Activated CD8-positive, alpha-beta T cell treated with anti-CD3 and anti-CD28 coated beads, Interleukin-2, amount 10 ng/mL, durations not matched to agents 7 days and 5 days (primary cell): Measurements from ENCODE around the gene DGCR6L. TPM values are rescaled to one million over a fixed set of nuclear protein-coding genes. Genes with fewer than 3 reads are reported as not detected.
A peak's percentile ranks its signal among the peaks of the same experiment; 100 is the strongest.
"Not testable (repeated sequence)": the region's sequence is repeated elsewhere in the genome, so short reads cannot be mapped to it uniquely, and the experiment has no call there.

Source experiments
- ATAC-seq: fragments of 150-1000 bp; cut with Tn5 transposase; one replicate; pipeline ENCODE4 v1.10.0; 2021; ENCODE audit warnings: moderate library complexity
- CTCF ChIA-PET: fragments of 350-600 bp; sonication (Branson Sonifier 250); formaldehyde crosslinking; loops from one replicate; lab custom pipeline; 2021; ENCODE audit warnings: antibody characterized with exemption; lab: Charles Lee
- POLR2A ChIA-PET: fragments of 350-600 bp; sonication (Branson Sonifier 250); formaldehyde crosslinking; loops from one replicate; lab custom pipeline; 2021; ENCODE audit warnings: antibody characterized with exemption; lab: Charles Lee
- DNase-seq: peaks from one replicate; pipeline ENCODE4 v3.0.0-alpha.2; 2020
- H3K27ac Mint-ChIP-seq: one replicate; pipeline ENCODE4 v1.8.0; 2021; ENCODE audit warnings: mild to moderate bottlenecking, mixed read lengths
- H3K27me3 Mint-ChIP-seq: one replicate; pipeline ENCODE4 v1.8.0; 2021; ENCODE audit warnings: low read depth, mixed read lengths
- H3K36me3 Mint-ChIP-seq: one replicate; pipeline ENCODE4 v1.8.0; 2021; ENCODE audit warnings: low read depth, mixed read lengths
- H3K4me1 Mint-ChIP-seq: one replicate; pipeline ENCODE4 v1.8.0; 2021; ENCODE audit warnings: low read depth, mixed read lengths
- H3K4me3 Mint-ChIP-seq: one replicate; pipeline ENCODE4 v1.8.0; 2021; ENCODE audit warnings: mild to moderate bottlenecking, mixed read lengths
- H3K9me3 Mint-ChIP-seq: one replicate; pipeline ENCODE4 v1.8.0; 2022; ENCODE audit warnings: mixed read lengths; ENCODE audit not compliant: insufficient read depth
- total RNA-seq, 2 experiments: library from RNA; stranded (reverse); gene quantifications; one replicate each; pipeline ENCODE4 v1.2.3, GENCODE V29; 2021

The DGCR6L gene
- total RNA-seq, 2 experiments from 2014 or later = 50.4 to 56.3 TPM

- H3K4me3 Mint-ChIP-seq, H3K36me3 Mint-ChIP-seq, CTCF ChIA-PET, H3K27me3 Mint-ChIP-seq, ATAC-seq, H3K27ac Mint-ChIP-seq, POLR2A ChIA-PET, H3K9me3 Mint-ChIP-seq: not testable (repeated sequence)
- peak; percentile 18 for DNase-seq
- H3K4me1 Mint-ChIP-seq = peaks cover 15% of the 10 kb centered on the region
These were observed 6.4 kb downstream of the DGCR6L start for GRCh38 chr22:20313306-20314077.

GRCh38 chr22:20312396-20313191 lies 7.3 kb downstream of the DGCR6L start:
- no peaks in the 10 kb centered on the region for H3K27me3 Mint-ChIP-seq

GRCh38 chr22:20311249-20312062 lies 8.4 kb downstream of the DGCR6L start:
- DNase-seq, H3K27me3 Mint-ChIP-seq, H3K27ac Mint-ChIP-seq, H3K4me3 Mint-ChIP-seq, H3K4me1 Mint-ChIP-seq, ATAC-seq, H3K9me3 Mint-ChIP-seq, CTCF ChIA-PET, POLR2A ChIA-PET, H3K36me3 Mint-ChIP-seq: not testable (repeated sequence)

More at GRCh38 chr22:20312396-20313191, 7.3 kb downstream of the DGCR6L start:
- no peak overlapping the region for H3K4me3 Mint-ChIP-seq
- H3K36me3 Mint-ChIP-seq = no peaks in the 10 kb centered on the region
- H3K4me1 Mint-ChIP-seq = peaks cover 6% of the 10 kb centered on the region
- DNase-seq (peak; percentile 18), ATAC-seq (no peak)
- POLR2A ChIA-PET = no interaction called here
- H3K27ac Mint-ChIP-seq = no peak overlapping the region
- CTCF ChIA-PET = no interaction called here
- no peaks in the 10 kb centered on the region for H3K9me3 Mint-ChIP-seq

- ATAC-seq, DNase-seq, H3K9me3 Mint-ChIP-seq, CTCF ChIA-PET, H3K4me3 Mint-ChIP-seq, POLR2A ChIA-PET, H3K4me1 Mint-ChIP-seq, H3K27ac Mint-ChIP-seq, H3K27me3 Mint-ChIP-seq, H3K36me3 Mint-ChIP-seq: not testable (repeated sequence)
These were observed 9.1 kb downstream of the DGCR6L start for GRCh38 chr22:20310773-20311172.

- H3K4me3 Mint-ChIP-seq, H3K4me1 Mint-ChIP-seq, H3K27me3 Mint-ChIP-seq, H3K27ac Mint-ChIP-seq, CTCF ChIA-PET, ATAC-seq, H3K36me3 Mint-ChIP-seq, H3K9me3 Mint-ChIP-seq, DNase-seq, POLR2A ChIA-PET: not testable (repeated sequence)
These were observed 9.7 kb downstream of the DGCR6L start for GRCh38 chr22:20310180-20310579.

GRCh38 chr22:20308806-20309650 lies 10.8 kb downstream of the DGCR6L start:
- H3K4me3 Mint-ChIP-seq, H3K36me3 Mint-ChIP-seq, H3K27ac Mint-ChIP-seq, ATAC-seq, CTCF ChIA-PET, H3K9me3 Mint-ChIP-seq, H3K4me1 Mint-ChIP-seq, POLR2A ChIA-PET, DNase-seq, H3K27me3 Mint-ChIP-seq: not testable (repeated sequence)

GRCh38 chr22:20307448-20308447 lies 12.1 kb downstream of the DGCR6L start:
- H3K4me3 Mint-ChIP-seq, DNase-seq, CTCF ChIA-PET, ATAC-seq, POLR2A ChIA-PET, H3K9me3 Mint-ChIP-seq, H3K27ac Mint-ChIP-seq, H3K27me3 Mint-ChIP-seq, H3K4me1 Mint-ChIP-seq, H3K36me3 Mint-ChIP-seq: not testable (repeated sequence)

- POLR2A ChIA-PET, H3K4me3 Mint-ChIP-seq, H3K9me3 Mint-ChIP-seq, DNase-seq, H3K27me3 Mint-ChIP-seq, H3K27ac Mint-ChIP-seq, H3K36me3 Mint-ChIP-seq: not testable (repeated sequence)
- CTCF ChIA-PET = interaction anchor here (0.7 kb wide), 1 partner anchor 11 kb away, joined by 3 read pairs; no protein-coding TSS in a partner anchor
- H3K4me1 Mint-ChIP-seq = peaks cover 12% of the 10 kb centered on the region
- ATAC-seq = peak; percentile 25
These were observed 13.0 kb downstream of the DGCR6L start for GRCh38 chr22:20306646-20307447.

GRCh38 chr22:20305894-20306645 lies 13.8 kb downstream of the DGCR6L start:
- H3K4me1 Mint-ChIP-seq = peaks cover 12% of the 10 kb centered on the region
- H3K36me3 Mint-ChIP-seq = no peaks in the 10 kb centered on the region
- no peaks in the 10 kb centered on the region for H3K9me3 Mint-ChIP-seq
- peaks cover 7% of the 10 kb centered on the region for H3K27me3 Mint-ChIP-seq
- CTCF ChIA-PET = interaction anchor here (0.7 kb wide), 1 partner anchor 12 kb away, joined by 3 read pairs; no protein-coding TSS in a partner anchor
- DNase-seq = no peak
- no peak overlapping the region for H3K27ac Mint-ChIP-seq
- no peak for ATAC-seq
- POLR2A ChIA-PET = no interaction called here
- H3K4me3 Mint-ChIP-seq = no peak overlapping the region
